ENCODE results near the gene PDZRN3.

DNA sequence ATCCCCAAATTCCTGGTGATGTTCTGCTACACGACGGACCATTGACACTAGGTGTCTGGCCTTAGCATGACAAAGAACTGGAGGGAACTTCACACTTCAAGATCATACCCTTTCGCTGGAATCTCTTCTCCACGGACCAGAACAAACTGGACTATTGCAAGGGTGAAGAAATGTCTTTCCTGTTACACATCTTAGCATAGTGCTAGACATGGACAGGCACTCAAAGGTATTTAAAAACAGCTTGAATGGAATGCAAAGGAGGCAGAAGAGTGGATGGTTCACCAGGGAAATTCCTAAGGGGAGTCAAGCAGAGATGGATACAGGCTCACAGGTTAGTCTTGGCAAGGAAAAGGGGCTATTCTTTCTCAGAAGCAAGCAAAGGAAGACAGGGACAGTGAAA lies 33.5 kb upstream of the PDZRN3 start:
- TF ChIP-seq, protein P1, sequence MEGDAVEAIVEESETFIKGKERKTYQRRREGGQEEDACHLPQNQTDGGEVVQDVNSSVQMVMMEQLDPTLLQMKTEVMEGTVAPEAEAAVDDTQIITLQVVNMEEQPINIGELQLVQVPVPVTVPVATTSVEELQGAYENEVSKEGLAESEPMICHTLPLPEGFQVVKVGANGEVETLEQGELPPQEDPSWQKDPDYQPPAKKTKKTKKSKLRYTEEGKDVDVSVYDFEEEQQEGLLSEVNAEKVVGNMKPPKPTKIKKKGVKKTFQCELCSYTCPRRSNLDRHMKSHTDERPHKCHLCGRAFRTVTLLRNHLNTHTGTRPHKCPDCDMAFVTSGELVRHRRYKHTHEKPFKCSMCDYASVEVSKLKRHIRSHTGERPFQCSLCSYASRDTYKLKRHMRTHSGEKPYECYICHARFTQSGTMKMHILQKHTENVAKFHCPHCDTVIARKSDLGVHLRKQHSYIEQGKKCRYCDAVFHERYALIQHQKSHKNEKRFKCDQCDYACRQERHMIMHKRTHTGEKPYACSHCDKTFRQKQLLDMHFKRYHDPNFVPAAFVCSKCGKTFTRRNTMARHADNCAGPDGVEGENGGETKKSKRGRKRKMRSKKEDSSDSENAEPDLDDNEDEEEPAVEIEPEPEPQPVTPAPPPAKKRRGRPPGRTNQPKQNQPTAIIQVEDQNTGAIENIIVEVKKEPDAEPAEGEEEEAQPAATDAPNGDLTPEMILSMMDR (IDR thresholded peaks at IDR 0.05): no peak
- TF ChIP-seq EZH2 (IDR thresholded peaks at IDR 0.05) (no peak), EZH2phosphoT487 (IDR thresholded peaks at IDR 0.05) (no peak)
